HG03060 (cell line): ENCODE measurements around the gene PRICKLE2.

Source experiments
- ATAC-seq: cut with Tn5 transposase; IDR thresholded peaks from one replicate; pipeline ENCODE4 v1.9.1; 2021; ENCODE audit warnings: low read depth, moderate number of reproducible peaks; ENCODE audit not compliant: unreplicated experiment

Gene PRICKLE2

GRCh38 chr3:64195789-64196188, 29.5 kb downstream of the PRICKLE2 start:
- ATAC-seq = no peak

GRCh38 chr3:64191822-64192221, 33.4 kb downstream of the PRICKLE2 start:
- ATAC-seq = no peak

DNA sequence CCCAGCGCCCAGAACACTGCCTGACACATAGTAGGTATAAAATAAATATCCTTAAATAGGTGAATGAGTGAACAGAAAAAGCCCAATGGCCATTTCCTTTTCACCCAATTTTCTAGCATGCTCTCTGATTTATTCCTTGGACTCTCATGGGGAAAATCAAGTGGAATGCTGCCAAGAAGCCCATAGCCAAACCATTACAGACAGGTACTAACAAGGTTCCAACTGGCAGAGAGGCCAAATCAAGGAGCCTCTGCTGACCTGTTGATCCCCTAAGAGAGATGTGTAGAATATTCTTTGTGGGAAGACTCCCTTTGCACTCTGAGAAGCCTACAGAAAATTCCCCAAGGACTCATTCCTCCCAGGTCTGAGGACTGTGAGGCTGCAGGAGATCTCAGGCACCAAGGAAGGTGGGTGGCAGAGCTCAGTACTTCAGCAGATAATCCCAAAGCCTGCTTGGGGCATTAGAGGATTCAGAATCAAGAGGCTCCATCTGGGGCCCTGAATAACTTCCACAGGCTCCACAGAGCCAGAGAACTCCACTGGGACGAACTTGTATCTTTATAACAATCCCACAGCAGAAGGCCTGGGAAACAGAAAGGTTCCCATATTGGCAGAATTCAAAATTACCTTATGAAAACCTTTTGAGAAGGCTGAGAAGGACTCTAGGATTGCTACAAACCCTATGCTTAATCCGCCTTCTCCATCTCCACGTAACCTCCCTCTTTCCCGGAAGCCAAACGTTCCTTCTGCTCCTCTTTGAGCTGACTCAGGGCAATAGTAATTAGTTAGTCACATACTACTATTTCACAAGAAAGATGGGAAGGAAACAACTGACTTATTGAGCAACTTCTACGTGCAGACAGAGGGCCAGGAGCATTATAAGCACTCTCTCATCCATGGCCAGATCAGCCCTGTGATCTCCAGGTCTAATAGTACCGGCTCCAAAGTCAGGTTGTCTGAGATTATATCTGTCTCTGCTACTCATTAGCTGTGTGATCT, 34.5 kb downstream of the PRICKLE2 start:
- ATAC-seq = no peak

DNA sequence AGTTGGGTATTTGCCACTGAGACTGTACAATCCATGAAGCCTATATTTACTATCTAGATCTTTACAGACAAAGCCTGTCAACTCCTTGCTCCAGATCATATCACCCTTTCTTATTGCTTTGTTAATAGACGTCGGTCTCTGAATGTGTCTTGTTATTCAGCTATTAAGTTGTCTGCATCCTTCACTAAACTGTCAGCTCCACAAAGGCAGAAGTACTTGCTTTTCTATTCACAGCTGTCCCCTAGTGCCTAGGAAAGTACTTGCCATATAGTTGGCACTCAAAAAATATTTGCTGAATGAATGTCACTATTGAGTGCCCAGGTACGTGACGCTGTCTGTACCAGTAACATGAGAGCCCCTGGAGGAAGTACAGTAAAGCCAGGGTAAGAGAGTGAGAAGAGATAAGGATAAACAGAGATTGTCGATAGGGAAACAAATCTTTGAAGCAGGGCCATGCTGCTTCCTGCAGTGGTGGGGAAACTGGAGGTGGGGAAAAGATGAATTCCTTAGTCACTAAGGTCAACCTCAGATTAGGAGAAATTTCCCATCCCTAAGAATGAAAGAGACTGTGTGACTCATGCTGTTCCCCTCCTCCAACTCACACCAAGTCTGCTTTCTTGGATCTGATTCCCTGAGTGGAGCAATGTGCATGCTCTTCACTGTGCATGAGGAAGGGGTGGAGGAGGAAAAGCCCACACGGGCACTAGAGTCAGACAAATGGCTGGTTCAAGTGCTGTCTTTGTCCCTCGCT, 36.3 kb downstream of the PRICKLE2 start:
- ATAC-seq = no peak

- no peak for ATAC-seq
These were observed 38.0 kb downstream of the PRICKLE2 start for GRCh38 chr3:64187065-64187959.

DNA sequence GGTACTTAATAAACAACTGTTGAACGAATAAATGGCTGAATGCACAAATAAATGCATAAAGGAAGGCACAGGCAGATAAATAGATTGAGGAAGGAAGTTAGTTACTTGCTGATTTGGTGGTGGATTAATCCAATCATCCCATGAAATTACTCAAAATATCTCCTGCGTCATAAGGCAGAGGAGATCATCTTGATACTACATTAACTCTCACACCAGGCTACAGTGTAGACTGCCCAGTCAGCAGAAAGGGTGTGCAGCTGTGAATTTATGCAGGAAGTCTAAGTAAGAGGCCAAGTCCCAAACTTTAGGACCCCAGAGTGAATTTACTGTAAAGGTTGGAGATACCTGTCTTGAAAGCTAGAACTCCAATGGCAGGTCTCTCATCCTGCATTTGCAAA, 38.6 kb downstream of the PRICKLE2 start:
- ATAC-seq = no peak

- no peak for ATAC-seq
These were observed 39.8 kb downstream of the PRICKLE2 start for GRCh38 chr3:64185436-64185835.

- no peak for ATAC-seq
These were observed 40.6 kb downstream of the PRICKLE2 start for GRCh38 chr3:64184621-64185020.

- ATAC-seq = no peak
These were observed 45.4 kb downstream of the PRICKLE2 start for GRCh38 chr3:64179860-64180259.

DNA sequence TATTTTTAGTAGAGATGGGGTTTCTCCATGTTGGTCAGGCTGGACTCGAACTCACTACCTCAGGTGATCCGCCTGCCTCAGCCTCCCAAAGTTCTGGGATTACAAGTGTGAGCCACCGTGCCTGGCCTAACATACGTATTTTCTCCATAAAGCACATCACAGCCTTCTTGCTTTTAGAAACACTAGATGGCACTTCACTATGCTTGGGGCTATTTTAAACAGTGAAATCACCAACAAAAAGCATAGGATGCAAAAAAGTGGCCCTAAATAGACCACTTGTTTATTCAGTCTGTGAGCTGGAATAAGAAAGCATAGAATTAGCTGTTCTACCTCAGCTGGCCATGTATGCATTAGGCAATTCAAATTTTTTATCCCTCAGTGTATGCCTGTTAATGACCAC, 46.0 kb downstream of the PRICKLE2 start:
- no peak for ATAC-seq

GRCh38 chr3:64178419-64178818, 46.8 kb downstream of the PRICKLE2 start:
- ATAC-seq = no peak

DNA sequence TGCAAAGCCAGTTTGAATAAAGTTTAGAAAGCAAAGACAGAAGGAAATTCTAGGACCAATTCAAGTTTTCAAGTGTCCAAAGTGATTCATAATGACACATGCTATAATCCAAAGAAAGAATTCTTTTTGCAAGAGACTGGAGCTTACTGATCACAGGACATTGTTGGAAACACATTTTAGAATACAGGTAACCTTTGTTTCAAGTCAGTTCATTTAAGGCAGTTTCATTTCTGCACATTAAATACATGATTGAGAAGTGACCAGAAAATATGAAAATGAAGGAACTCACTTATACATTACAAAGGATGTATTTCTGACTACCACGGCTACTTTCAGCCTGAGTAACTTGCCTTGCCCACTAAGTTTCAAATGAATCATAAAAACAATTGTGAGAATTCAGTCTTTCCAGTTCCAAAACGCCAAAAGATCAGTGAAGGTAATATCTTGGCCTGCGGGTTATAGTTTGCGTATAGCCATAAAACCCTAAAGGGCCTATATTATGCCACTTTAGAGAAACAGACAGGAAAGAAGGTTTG, 48.7 kb downstream of the PRICKLE2 start:
- no peak for ATAC-seq

DNA sequence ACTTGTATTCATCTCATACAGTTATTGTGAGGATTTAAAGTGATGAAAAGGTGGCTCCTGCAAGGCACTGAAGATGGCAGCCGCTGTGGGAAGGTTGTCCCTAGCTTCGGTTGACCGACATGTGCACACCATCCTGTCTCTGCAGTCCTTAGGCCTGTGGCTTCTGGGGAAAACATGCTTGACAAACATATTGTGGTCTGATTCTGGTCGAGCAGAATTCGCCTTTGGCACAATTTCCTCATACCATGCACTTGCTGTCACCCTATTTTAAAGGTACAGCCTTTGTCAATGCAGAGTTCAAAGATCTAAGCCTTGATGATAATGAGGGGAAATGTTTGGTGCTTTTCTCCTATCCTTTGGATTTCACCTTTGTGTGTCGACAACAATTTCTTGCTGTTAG, 50.9 kb downstream of the PRICKLE2 start:
- ATAC-seq = no peak

DNA sequence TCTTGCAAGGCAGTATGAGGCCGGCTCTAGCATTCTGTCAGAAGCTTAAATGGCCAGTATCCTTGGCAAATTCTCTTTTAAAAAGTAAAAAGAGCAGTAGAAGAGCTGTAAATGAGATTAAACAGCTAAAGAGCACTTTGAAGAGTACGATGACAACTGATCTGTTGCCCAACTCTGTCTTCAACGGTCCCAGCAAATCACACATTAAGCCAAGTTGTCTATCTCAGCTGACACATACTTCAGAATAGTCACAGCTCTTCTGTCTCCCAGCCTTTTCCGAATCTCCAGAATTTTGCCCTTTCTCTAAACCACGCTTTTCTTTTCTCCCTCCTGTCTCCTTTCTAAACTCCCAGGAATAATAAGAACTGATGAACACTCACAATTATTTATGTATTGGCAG, 51.7 kb downstream of the PRICKLE2 start:
- no peak for ATAC-seq

GRCh38 chr3:64170270-64170669, 55.0 kb downstream of the PRICKLE2 start:
- ATAC-seq = no peak

GRCh38 chr3:64167868-64168267, 57.4 kb downstream of the PRICKLE2 start:
- no peak for ATAC-seq

DNA sequence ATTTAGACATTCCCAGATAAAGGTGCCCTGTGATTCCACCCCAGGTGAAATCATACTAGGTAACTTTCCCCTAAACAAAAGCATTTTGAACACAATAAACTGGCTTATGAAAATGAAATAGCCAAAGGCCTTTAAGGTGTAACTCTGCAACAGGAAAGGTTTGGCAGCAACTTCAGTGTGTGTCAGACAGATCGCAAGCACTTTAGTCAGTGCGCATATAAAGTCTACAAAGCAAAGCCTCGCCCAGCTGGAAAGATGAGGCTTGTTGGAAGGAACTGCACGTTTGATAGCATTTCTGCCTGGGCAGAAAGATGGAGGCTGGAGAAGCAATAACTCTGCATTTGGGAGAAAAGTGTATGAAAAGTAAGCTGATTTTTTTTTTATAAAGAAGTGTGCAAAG, 57.9 kb downstream of the PRICKLE2 start:
- no peak for ATAC-seq

- ATAC-seq = no peak
These were observed 58.6 kb downstream of the PRICKLE2 start for GRCh38 chr3:64166584-64167162.

- no peak for ATAC-seq
These were observed 60.9 kb downstream of the PRICKLE2 start for GRCh38 chr3:64164349-64164748.

GRCh38 chr3:64163755-64164148, 61.5 kb downstream of the PRICKLE2 start:
- no peak for ATAC-seq
